SK-N-SH treated with all-trans-retinoic acid at 6 μM for 48 hours (cell line): ENCODE results near the gene C21orf58.

ENCODE experiments used
- ARNTL ChIP-seq: fragments of 450-650 bp; formaldehyde crosslinking; IDR thresholded peaks from 2 replicates; pipeline ENCODE4 v1.5.0; 2020; ENCODE audit warnings: low read depth, mild to moderate bottlenecking, moderate library complexity, borderline replicate concordance
- TOX ChIP-seq: fragments of 250-450 bp; sonication (Bioruptor Pico); IDR thresholded peaks from 2 replicates; pipeline ENCODE4 v1.8.0; 2021; ENCODE audit warnings: mild to moderate bottlenecking, moderate library complexity, borderline replicate concordance
- ZC3H10 ChIP-seq: fragments of 250-450 bp; sonication (Bioruptor Pico); IDR thresholded peaks from 2 replicates; pipeline ENCODE4 v1.5.1; 2021; ENCODE audit warnings: mild to moderate bottlenecking, moderate library complexity
- ZFP30 ChIP-seq: fragments of 450-650 bp; formaldehyde crosslinking; IDR thresholded peaks from 2 replicates; pipeline ENCODE4 v1.5.0; 2022; ENCODE audit warnings: mild to moderate bottlenecking, moderate library complexity

GRCh38 chr21:46354046-46354445 lies 30.4 kb upstream of the C21orf58 start:
- TF ChIP-seq ARNTL (no peak), ZFP30 (no peak), TOX (CRISPR knock-in tag) (no peak), ZC3H10 (no peak)
